Esophagus muscularis mucosa (tissue), 3 donors: ENCODE results near the gene ZC3H12A.

Experiments
- POLR2A ChIP-seq: fragments of 450-650 bp; IDR thresholded peaks from one replicate; pipeline ENCODE4 v1.6.1; 2017; ENCODE audit warnings: antibody characterized with exemption, moderate library complexity, mild to moderate bottlenecking, low read depth
- POLR2AphosphoS5 ChIP-seq, 2 donors: sonication (generic); formaldehyde crosslinking; IDR thresholded peaks; one replicate each; pipeline ENCODE4 v1.6.1; 2017; ENCODE audit warnings: antibody characterized with exemption in 2 of 2
- TF ChIP-seq, protein P1 (sequence below), 3 experiments: fragments of 200-600 bp in 2 of 3; fragments of 450-650 bp in 1 of 3; sonication (generic) in 2 of 3; IDR thresholded peaks; one replicate each; pipeline ENCODE4 v1.5.1; 2017 to 2019; ENCODE audit warnings: antibody characterized with exemption in 3 of 3, mild to moderate bottlenecking in 2 of 3, moderate library complexity in 1 of 3

DNA sequence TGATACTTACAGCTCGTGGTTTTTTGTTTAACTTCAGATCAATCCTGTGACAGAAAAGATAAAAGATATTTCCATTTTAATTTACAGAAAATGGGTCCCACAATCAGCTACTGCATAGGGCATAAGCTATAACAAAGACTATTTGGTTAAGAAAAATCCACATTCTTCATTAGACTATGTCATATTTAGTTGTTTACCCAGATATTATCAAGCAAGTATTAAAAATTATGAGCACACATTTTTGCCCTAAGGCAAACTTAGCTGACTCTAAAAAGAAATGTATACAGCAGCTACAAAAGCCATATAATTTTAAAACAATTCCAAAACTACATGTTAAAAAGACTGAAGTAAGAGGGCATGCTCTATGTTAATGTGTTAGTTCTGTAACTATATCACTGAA, 21.5 kb downstream of the ZC3H12A start:
- TF ChIP-seq POLR2A (no peak), POLR2AphosphoS5 (IDR thresholded peaks at IDR 0.05) (no peak)
- TF ChIP-seq, protein P1, sequence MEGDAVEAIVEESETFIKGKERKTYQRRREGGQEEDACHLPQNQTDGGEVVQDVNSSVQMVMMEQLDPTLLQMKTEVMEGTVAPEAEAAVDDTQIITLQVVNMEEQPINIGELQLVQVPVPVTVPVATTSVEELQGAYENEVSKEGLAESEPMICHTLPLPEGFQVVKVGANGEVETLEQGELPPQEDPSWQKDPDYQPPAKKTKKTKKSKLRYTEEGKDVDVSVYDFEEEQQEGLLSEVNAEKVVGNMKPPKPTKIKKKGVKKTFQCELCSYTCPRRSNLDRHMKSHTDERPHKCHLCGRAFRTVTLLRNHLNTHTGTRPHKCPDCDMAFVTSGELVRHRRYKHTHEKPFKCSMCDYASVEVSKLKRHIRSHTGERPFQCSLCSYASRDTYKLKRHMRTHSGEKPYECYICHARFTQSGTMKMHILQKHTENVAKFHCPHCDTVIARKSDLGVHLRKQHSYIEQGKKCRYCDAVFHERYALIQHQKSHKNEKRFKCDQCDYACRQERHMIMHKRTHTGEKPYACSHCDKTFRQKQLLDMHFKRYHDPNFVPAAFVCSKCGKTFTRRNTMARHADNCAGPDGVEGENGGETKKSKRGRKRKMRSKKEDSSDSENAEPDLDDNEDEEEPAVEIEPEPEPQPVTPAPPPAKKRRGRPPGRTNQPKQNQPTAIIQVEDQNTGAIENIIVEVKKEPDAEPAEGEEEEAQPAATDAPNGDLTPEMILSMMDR (IDR thresholded peaks at IDR 0.05) = no peak
